ENCODE measurements around the gene TAF9. TPM values are rescaled to one million over a fixed set of nuclear protein-coding genes. Genes with fewer than 3 reads are reported as not detected.

The TAF9 gene
- total RNA-seq, 4 donors from 2014 or later: 38.6 to 57.0 (median 49.8) TPM

DNA sequence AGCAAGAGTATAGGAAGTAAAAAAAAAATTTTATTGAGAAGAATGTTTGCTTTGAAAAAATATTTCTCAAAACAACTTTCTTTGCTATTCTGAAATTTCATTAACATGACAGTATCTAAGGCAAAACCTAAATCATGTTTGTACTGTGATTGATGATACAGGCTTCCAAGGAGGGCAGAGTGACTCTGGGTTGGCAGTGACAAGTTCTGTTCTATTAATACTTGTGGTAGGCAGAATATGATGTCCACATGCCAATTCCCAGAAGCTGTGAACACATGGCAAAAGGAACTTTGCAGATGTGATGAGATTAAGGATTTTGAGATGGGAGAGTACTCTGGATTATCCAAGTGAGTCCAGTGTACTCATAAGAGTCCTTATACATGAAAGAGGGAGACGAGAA, 53.3 kb downstream of the TAF9 start:
- TF ChIP-seq, protein P1, sequence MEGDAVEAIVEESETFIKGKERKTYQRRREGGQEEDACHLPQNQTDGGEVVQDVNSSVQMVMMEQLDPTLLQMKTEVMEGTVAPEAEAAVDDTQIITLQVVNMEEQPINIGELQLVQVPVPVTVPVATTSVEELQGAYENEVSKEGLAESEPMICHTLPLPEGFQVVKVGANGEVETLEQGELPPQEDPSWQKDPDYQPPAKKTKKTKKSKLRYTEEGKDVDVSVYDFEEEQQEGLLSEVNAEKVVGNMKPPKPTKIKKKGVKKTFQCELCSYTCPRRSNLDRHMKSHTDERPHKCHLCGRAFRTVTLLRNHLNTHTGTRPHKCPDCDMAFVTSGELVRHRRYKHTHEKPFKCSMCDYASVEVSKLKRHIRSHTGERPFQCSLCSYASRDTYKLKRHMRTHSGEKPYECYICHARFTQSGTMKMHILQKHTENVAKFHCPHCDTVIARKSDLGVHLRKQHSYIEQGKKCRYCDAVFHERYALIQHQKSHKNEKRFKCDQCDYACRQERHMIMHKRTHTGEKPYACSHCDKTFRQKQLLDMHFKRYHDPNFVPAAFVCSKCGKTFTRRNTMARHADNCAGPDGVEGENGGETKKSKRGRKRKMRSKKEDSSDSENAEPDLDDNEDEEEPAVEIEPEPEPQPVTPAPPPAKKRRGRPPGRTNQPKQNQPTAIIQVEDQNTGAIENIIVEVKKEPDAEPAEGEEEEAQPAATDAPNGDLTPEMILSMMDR (IDR thresholded peaks at IDR 0.05): no peak
- ATAC-seq (ENCODE audit: low FRiP score) (no peak), DNase-seq (ENCODE audit: low spot score) (no peak)

Other genes starting within 250 kb of the TAF9 start
- gene CCNB1, start 202.4 kb downstream of the TAF9 start, total RNA-seq: 10 to 100 TPM in 1 of 4 donors, 1 to 10 TPM in 3; 1.9 to 11.9 (median 2.7) TPM
- 1 to 10 TPM; 1.0 to 2.5 (median 2.0) TPM for gene CENPH, start 179.9 kb downstream of the TAF9 start, total RNA-seq
- gene CDK7, start 134.6 kb downstream of the TAF9 start, total RNA-seq: 10 to 100 TPM; 12.1 to 19.3 (median 15.5) TPM
- gene CCDC125, start 36.7 kb downstream of the TAF9 start, total RNA-seq: 1 to 10 TPM; 5.2 to 9.1 (median 5.8) TPM
- gene AK6, start within 50 bp of the TAF9 start, total RNA-seq: 10 to 100 TPM; 19.2 to 31.1 (median 24.7) TPM
- 10 to 100 TPM in 2 of 4 donors, 1 to 10 TPM in 2; 9.6 to 22.4 (median 11.4) TPM for gene RAD17, start 298 bp upstream of the TAF9 start, total RNA-seq
- gene MARVELD2, start 45.6 kb upstream of the TAF9 start, total RNA-seq: 1 to 10 TPM in 3 of 4 donors, under 1 TPM in 1; 0.63 to 1.9 (median 1.4) TPM
- gene OCLN, start 123.3 kb upstream of the TAF9 start, total RNA-seq: 10 to 100 TPM in 1 of 4 donors, 1 to 10 TPM in 3; 2.2 to 10.6 (median 6.2) TPM
- 10 to 100 TPM; 18.7 to 34.4 (median 22.1) TPM for gene GTF2H2C, start 190.7 kb upstream of the TAF9 start, total RNA-seq

Measured in omental fat pad (tissue), 4 donors.